HEK293T (cell line): Measurements from ENCODE around the gene LRIT1.

Experiments
- ELF4 ChIP-seq: fragments of 450-650 bp; IDR thresholded peaks from 2 replicates; pipeline ENCODE4 v1.6.1; 2017; ENCODE audit warnings: antibody characterized with exemption
- FOXA1 ChIP-seq: fragments of 450-650 bp; IDR thresholded peaks from 2 replicates; pipeline ENCODE4 v1.6.1; 2016; ENCODE audit warnings: mild to moderate bottlenecking
- L3MBTL2 ChIP-seq: fragments of 450-650 bp; conservative IDR thresholded peaks from 2 replicates; pipeline ENCODE4 v1.6.1; 2016; ENCODE audit warnings: mild to moderate bottlenecking
- LEF1 ChIP-seq: fragments of 450-650 bp; IDR thresholded peaks from 2 replicates; pipeline ENCODE4 v1.6.1; 2017; ENCODE audit warnings: mild to moderate bottlenecking, borderline replicate concordance
- PKNOX1 ChIP-seq: fragments of 450-650 bp; IDR thresholded peaks from 2 replicates; pipeline ENCODE4 v1.6.1; 2016
- SP1 ChIP-seq: fragments of 450-650 bp; IDR thresholded peaks from 2 replicates; pipeline ENCODE4 v1.6.1; 2017
- TARDBP ChIP-seq: fragments of 450-650 bp; IDR thresholded peaks from 2 replicates; pipeline ENCODE4 v1.6.1; 2016
- ZNF384 ChIP-seq: fragments of 450-650 bp; IDR thresholded peaks from 2 replicates; pipeline ENCODE4 v1.6.1; 2016

GRCh38 chr10:84286695-84287094, 45.3 kb upstream of the LRIT1 start:
- no peak for TF ChIP-seq ZNF384
- TF ChIP-seq LEF1: no peak
- TF ChIP-seq ELF4: no peak
- TF ChIP-seq FOXA1: no peak
- TF ChIP-seq TARDBP: no peak
- TF ChIP-seq PKNOX1: no peak
- TF ChIP-seq SP1: no peak
- no peak for TF ChIP-seq L3MBTL2
